Omental fat pad (tissue), 4 donors: ENCODE data around the gene KCTD20. TPM values are rescaled to one million over a fixed set of nuclear protein-coding genes. Genes with fewer than 3 reads are reported as not detected.
A peak's percentile ranks its signal among the peaks of the same experiment; 100 is the strongest.
"Not testable (repeated sequence)": the region's sequence is repeated elsewhere in the genome, so short reads cannot be mapped to it uniquely, and the experiment has no call there.

Experiments used
- ATAC-seq: fragments of 150-250 bp; one replicate; pipeline ENCODE4 v1.9.1; 2016; ENCODE audit warnings: mild to moderate bottlenecking, moderate library complexity; ENCODE audit not compliant: low FRiP score
- DNase-seq: peaks from one replicate; pipeline ENCODE4 v3.0.0-alpha.2; 2019; ENCODE audit warnings: low spot score
- total RNA-seq, 4 donors: library from RNA; depleted of rRNA; stranded (reverse); fragments of >200 nt; gene quantifications; one replicate each; pipeline ENCODE4 v1.1.0, GENCODE V29; 2016
- TF ChIP-seq, protein P1 (sequence below), 3 donors: fragments of 450-650 bp; IDR thresholded peaks; one replicate each; pipeline ENCODE4 v1.5.1; 2016 to 2017; ENCODE audit warnings: antibody characterized with exemption in 3 of 3, mild to moderate bottlenecking in 3 of 3, moderate library complexity in 2 of 3

Gene KCTD20
- 100 to 1,000 TPM in 1 of 4 donors, 10 to 100 TPM in 3; 80.9 to 117 (median 89.4) TPM for total RNA-seq

DNA sequence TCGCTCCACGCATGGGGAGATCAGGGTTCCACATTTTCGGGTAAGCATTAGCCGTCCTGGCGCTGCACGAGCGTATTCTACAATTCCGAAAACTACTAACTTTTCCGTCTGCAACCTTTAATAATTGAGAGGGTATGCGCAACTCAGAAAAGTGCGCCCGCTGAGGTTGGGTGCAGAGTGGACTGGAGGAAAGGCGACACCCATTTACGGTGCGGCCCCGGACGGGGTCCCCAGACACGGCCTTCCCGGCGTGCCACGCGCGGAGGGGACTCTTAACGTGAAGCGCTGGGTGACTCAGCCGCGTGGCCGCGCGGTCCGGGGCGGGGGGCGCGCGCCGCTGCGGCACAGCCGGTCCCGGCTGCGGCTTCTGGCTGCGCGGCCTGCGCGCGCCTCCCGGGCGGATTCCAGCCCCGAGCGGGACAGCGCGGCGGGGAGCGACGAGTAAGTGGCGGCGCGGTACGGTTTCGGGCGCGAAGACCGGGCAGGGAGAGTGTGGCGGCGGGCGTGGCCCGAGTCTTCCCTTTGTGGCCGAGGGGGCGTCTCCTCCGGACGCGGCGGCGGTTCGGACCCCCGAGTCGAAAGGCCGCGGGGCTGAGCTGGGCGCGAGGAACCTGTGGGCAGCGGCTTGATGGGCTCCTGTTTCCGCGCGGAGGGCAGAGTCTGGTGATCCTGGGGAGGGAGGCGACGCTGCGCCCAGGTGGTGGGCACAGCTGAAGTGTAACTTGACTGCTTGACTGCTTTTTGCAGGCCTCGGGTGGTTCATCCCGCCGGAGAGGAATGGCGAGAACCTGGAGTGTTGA, at the start of gene KCTD20, which contains the start of gene PXT1:
Gene KCTD20 (plus strand): TSS at position 330 of the 800 bp plus-strand sequence. CDS start 27,098 bp downstream, outside the sequence.
Gene PXT1 (minus strand): TSS at position 184 of the 800 bp plus-strand sequence. CDS start 16,772 bp downstream, outside the sequence.
- TF ChIP-seq, protein P1, sequence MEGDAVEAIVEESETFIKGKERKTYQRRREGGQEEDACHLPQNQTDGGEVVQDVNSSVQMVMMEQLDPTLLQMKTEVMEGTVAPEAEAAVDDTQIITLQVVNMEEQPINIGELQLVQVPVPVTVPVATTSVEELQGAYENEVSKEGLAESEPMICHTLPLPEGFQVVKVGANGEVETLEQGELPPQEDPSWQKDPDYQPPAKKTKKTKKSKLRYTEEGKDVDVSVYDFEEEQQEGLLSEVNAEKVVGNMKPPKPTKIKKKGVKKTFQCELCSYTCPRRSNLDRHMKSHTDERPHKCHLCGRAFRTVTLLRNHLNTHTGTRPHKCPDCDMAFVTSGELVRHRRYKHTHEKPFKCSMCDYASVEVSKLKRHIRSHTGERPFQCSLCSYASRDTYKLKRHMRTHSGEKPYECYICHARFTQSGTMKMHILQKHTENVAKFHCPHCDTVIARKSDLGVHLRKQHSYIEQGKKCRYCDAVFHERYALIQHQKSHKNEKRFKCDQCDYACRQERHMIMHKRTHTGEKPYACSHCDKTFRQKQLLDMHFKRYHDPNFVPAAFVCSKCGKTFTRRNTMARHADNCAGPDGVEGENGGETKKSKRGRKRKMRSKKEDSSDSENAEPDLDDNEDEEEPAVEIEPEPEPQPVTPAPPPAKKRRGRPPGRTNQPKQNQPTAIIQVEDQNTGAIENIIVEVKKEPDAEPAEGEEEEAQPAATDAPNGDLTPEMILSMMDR (IDR thresholded peaks at IDR 0.05) = no peak
- ATAC-seq = peak; percentile 81

DNA sequence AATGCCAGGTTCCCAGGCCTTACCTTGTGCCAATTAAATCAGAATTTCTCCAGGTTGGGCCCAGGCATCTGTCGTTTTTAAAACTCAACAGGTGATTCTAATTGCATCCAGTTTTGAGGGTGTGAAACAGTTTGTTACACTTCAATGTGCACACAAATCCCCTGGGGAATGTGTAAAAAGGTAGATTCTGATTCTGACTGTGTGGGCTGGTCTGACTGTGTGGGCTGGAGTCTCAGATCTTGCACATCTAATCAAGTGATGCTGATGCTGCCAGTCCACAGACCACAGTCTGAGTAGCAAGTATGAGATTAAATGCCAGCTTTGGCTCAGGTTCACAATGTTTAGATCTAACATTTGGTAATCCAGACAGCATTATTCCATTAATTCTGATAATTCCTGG, 42.8 kb upstream of the KCTD20 start:
- TF ChIP-seq, protein P1 (IDR thresholded peaks at IDR 0.05) = no peak
- DNase-seq (no peak), ATAC-seq (no peak)

More for the DNA sequence above, at the start of gene KCTD20, which contains the start of gene PXT1:
- peak; percentile 55 for DNase-seq

DNA sequence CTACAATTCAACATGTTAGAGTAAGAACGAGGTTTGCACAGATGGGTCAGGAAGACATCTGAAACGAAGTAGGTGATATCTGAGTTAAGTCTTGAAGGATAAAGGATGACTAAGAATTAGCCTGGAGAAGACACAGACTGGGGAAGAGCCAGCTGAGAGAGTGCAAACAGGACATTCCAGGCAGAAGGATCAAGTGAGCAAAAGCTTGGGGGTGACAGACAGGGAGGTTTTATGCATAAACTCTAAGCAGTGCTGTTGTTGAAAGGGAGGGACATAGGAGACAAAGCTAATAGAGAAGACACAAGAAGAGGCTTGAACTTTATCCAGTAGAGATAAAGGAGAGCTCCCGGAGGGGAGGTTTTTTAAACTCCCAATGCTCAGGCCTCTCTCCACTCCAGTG, 40.3 kb upstream of the KCTD20 start:
- ATAC-seq = no peak
- TF ChIP-seq, protein P1 (IDR thresholded peaks at IDR 0.05) = no peak
- DNase-seq = no peak

DNA sequence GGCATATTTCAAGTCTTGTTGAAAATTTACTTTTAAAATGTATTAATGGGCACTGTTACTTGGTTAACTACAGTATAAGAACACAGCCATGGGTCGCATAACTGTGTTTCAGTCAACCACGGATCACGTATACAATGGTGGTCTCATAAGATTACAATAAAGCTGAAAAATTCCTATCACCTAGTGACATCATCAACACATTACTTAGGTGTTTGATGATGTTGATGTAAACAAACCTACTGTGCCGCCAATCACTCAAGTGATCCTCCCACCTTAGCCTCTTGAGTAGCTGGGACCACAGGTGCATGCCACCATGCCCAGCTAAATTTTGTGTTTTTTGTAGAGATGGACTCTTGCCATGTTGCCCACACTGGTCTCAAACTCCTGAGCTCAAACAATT, 38.6 kb upstream of the KCTD20 start:
- no peak for ATAC-seq

DNA sequence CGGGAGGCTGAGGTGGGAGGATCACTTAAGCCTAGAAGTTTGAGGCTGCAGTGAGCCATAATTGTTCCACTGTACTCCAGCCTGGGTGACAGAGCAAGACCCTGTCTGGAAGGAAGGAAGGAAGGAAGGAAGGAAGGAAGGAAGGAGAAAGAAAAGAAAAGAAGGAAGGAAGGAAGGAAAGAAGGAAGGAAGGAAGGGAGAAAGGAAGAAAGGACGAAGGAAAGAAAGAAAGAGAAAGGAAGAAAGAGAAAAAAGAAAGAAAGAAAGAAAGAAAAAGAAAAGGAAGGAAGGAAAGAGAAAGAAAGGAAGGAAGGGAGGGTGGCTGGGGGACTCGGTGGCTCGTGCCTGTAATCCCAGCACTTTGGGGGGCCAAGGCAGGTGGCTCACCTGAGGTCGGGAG, 33.1 kb upstream of the KCTD20 start:
- not testable (repeated sequence) for DNase-seq, ATAC-seq

More for the DNA sequence above, 38.6 kb upstream of the KCTD20 start:
- TF ChIP-seq, protein P1 (IDR thresholded peaks at IDR 0.05) = no peak
- DNase-seq = no peak

DNA sequence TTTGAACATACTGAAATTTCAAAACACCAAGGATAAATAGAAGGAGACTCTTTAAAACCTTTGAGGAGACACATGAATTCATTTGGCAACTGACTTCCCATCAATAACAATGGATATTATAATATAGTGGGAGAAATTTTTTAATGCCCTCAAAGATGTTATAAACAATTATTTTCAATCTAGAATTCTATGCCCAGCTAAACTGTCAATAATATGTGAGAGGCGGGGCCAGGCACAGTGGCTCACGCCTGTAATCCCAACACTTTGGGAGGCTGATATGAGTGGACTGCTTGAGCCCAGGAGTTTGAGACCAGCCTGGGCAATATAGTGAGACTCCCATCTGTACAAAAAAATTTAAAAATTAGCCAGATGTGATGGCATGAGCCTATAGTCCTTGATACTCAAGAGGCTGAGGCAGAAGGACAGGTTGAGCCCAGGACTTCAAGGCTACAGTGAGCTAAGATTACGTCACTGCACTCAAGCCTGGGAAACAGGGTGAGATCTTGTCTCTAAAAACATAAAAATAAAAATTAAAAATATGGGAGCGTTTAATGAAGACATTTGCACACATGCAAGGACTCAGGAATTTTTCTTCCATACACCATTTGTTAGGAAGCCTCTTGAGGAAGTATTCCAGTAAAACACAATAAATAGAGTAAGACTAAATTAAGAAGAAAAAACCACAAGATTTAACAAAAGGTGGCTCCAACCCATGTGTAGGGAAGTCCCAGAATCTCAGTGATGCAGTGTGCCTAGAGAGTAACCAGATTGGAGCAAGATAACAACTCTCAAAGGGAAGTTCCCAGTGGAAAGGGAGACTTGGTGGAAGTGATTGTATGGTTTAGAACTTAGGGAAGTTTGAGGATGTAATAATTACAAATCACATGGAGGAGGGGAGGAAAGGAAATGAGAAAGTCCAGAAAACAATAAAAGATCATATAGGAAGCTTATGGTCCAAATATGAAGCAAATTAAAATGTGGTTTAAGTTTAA, 29.0 kb upstream of the KCTD20 start:
- TF ChIP-seq, protein P1 (IDR thresholded peaks at IDR 0.05) = no peak
- DNase-seq (no peak), ATAC-seq (no peak)

DNA sequence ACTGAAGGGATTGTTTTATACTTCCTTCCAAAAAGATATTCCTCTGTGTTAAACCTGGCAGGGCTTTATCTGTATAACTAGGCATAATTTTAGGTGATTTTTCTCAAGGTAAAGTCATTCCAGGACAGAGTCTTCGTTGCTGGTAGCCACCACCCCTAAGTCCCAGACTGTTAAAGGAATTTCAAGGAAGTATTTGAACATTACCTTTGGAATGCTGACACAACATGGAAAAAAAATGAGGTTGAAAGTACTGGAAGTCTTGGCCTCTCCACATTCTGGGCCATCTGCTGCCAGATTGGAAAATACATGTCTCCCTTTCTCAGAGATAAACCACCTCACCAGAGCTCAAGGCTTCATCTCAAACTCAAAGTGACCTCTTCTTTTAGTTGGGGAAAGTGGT, 28.3 kb upstream of the KCTD20 start:
- TF ChIP-seq, protein P1 (IDR thresholded peaks at IDR 0.05) = no peak
- DNase-seq (no peak), ATAC-seq (no peak)
